Measurements from ENCODE around the gene FGFR3. TPM values are rescaled to one million over a fixed set of nuclear protein-coding genes. Genes with fewer than 3 reads are reported as not detected.

FGFR3 gene
- total RNA-seq, 3 donors from 2014 or later (not counting 1 experiment from before 2014, with no cell fraction given): not detected

GRCh38 chr4:1846580-1846979 is 53.5 kb downstream of the FGFR3 start:
- no peak overlapping the region for H3K27ac Mint-ChIP-seq
- intact Hi-C loops (cut with micrococcal nuclease): no loop called here
- H3K4me1 Mint-ChIP-seq: peaks cover 19 to 23% of the 10 kb centered on the region in 2 donors
- no peak overlapping the region for H3K4me3 Mint-ChIP-seq
- Histone ChIP-seq H3K27ac (ENCODE audit: low read length) (no peak overlapping the region), H3K4me1 (ENCODE audit: control insufficient read depth, insufficient read depth, low read length) (peaks cover 2% of the 10 kb centered on the region), H3K36me3 (ENCODE audit: control insufficient read depth, insufficient read depth, low read length) (peaks cover 23% of the 10 kb centered on the region), H3K9me3 (ENCODE audit: control insufficient read depth, insufficient read depth, low read length) (no peaks in the 10 kb centered on the region), H3K4me3 (ENCODE audit: low read length) (no peak overlapping the region), H3K27me3 (ENCODE audit: control insufficient read depth, insufficient read depth, low read length) (no peaks in the 10 kb centered on the region)
- no peak for ATAC-seq
- WGBS (ENCODE audit: insufficient coverage): 88% methylated on average over 1 of the region's 2 CpGs
- TF ChIP-seq, protein P1, sequence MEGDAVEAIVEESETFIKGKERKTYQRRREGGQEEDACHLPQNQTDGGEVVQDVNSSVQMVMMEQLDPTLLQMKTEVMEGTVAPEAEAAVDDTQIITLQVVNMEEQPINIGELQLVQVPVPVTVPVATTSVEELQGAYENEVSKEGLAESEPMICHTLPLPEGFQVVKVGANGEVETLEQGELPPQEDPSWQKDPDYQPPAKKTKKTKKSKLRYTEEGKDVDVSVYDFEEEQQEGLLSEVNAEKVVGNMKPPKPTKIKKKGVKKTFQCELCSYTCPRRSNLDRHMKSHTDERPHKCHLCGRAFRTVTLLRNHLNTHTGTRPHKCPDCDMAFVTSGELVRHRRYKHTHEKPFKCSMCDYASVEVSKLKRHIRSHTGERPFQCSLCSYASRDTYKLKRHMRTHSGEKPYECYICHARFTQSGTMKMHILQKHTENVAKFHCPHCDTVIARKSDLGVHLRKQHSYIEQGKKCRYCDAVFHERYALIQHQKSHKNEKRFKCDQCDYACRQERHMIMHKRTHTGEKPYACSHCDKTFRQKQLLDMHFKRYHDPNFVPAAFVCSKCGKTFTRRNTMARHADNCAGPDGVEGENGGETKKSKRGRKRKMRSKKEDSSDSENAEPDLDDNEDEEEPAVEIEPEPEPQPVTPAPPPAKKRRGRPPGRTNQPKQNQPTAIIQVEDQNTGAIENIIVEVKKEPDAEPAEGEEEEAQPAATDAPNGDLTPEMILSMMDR (IDR thresholded peaks at IDR 0.05): no peak
- H3K36me3 Mint-ChIP-seq: no peaks in the 10 kb centered on the region
- no peaks in the 10 kb centered on the region for H3K9me3 Mint-ChIP-seq
- H3K27me3 Mint-ChIP-seq (ENCODE audit: low read depth in 2 of 2): no peaks in the 10 kb centered on the region
- no peak for DNase-seq

DNA sequence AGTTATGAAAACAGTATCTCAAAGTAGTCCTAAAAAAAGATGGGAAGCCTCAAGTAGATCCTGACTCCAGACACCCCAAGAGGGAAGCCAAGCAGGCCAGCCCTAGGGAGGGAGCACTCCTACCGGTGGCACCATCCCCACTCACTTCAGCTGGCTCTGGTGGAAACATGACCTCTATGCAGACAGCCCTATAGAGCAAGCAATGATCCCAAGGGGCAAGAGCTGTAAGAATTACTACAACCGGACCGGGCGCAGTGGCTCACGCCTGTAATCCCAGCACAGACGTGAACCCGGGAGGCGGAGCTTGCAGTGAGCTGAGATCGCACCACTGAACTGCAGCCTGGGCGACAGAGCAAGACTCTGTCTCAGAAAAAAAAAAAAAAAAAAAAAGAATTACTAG is 57.2 kb downstream of the FGFR3 start:
- peaks cover 11% of the 10 kb centered on the region for H3K36me3 ChIP-seq (ENCODE audit: control insufficient read depth, insufficient read depth, low read length)
- Mint-ChIP-seq H3K27ac (no peak overlapping the region), H3K27me3 (ENCODE audit: low read depth in 2 of 2) (no peaks in the 10 kb centered on the region), H3K4me1 (peaks cover 26 to 36% of the 10 kb centered on the region in 2 donors), H3K9me3 (no peaks in the 10 kb centered on the region), H3K36me3 (no peaks in the 10 kb centered on the region), H3K4me3 (no peak overlapping the region)
- DNase-seq (no peak), ATAC-seq (no peak)
- no peaks in the 10 kb centered on the region for H3K9me3 ChIP-seq (ENCODE audit: control insufficient read depth, insufficient read depth, low read length)
- intact Hi-C loops (cut with micrococcal nuclease): no loop called here
- WGBS (ENCODE audit: insufficient coverage): 92% methylated on average over 10 of the region's 10 CpGs
- no peak overlapping the region for H3K27ac ChIP-seq (ENCODE audit: low read length)
- TF ChIP-seq, protein P1 (IDR thresholded peaks at IDR 0.05): no peak
- H3K27me3 ChIP-seq (ENCODE audit: control insufficient read depth, insufficient read depth, low read length): no peaks in the 10 kb centered on the region
- peaks cover 6% of the 10 kb centered on the region for H3K4me1 ChIP-seq (ENCODE audit: control insufficient read depth, insufficient read depth, low read length)
- H3K4me3 ChIP-seq (ENCODE audit: low read length): no peak overlapping the region

- intact Hi-C loops (cut with micrococcal nuclease): no loop called here
- Histone ChIP-seq H3K4me1 (ENCODE audit: control insufficient read depth, insufficient read depth, low read length) (peaks cover 8% of the 10 kb centered on the region), H3K27me3 (ENCODE audit: control insufficient read depth, insufficient read depth, low read length) (no peaks in the 10 kb centered on the region), H3K4me3 (ENCODE audit: low read length) (no peak overlapping the region), H3K27ac (ENCODE audit: low read length) (no peak overlapping the region), H3K9me3 (ENCODE audit: control insufficient read depth, insufficient read depth, low read length) (no peaks in the 10 kb centered on the region), H3K36me3 (ENCODE audit: control insufficient read depth, insufficient read depth, low read length) (peaks cover 5% of the 10 kb centered on the region)
- peaks cover 26 to 37% of the 10 kb centered on the region in 2 donors for H3K4me1 Mint-ChIP-seq
- ATAC-seq (no peak), DNase-seq (no peak)
- WGBS (ENCODE audit: insufficient coverage): 93% methylated on average over 11 of the region's 11 CpGs
- H3K9me3 Mint-ChIP-seq: no peaks in the 10 kb centered on the region
- H3K4me3 Mint-ChIP-seq: no peak overlapping the region
- H3K36me3 Mint-ChIP-seq: no peaks in the 10 kb centered on the region
- no peaks in the 10 kb centered on the region for H3K27me3 Mint-ChIP-seq (ENCODE audit: low read depth in 2 of 2)
- H3K27ac Mint-ChIP-seq: no peak overlapping the region
- TF ChIP-seq, protein P1 (IDR thresholded peaks at IDR 0.05): no peak
Observed at GRCh38 chr4:1851160-1851559, 58.1 kb downstream of the FGFR3 start.
